Activated CD8-positive, alpha-beta T cell treated with anti-CD3 and anti-CD28 coated beads for 36 hours (primary cell): Measurements from ENCODE around the gene YEATS4. TPM values are rescaled to one million over a fixed set of nuclear protein-coding genes. Genes with fewer than 3 reads are reported as not detected.

Experiments
- ATAC-seq: fragments of 200-7000 bp; cut with Tn5 transposase; one replicate; pipeline ENCODE4 v1.10.0; 2021; ENCODE audit warnings: mild to moderate bottlenecking, moderate library complexity
- CTCF ChIA-PET: fragments of 350-600 bp; sonication (Branson Sonifier 250); formaldehyde crosslinking; loops from one replicate; lab custom pipeline; 2021; ENCODE audit warnings: antibody characterized with exemption; lab: Charles Lee
- POLR2A ChIA-PET: fragments of 350-600 bp; sonication (Branson Sonifier 250); formaldehyde crosslinking; loops from one replicate; lab custom pipeline; 2021; ENCODE audit warnings: antibody characterized with exemption; lab: Charles Lee
- DNase-seq: peaks from one replicate; pipeline ENCODE4 v3.0.0-alpha.2; 2020
- H3K27ac Mint-ChIP-seq: one replicate; pipeline ENCODE4 v1.8.0; 2021; ENCODE audit warnings: mild to moderate bottlenecking, mixed read lengths
- H3K27me3 Mint-ChIP-seq: one replicate; pipeline ENCODE4 v1.8.0; 2021; ENCODE audit warnings: mixed read lengths
- H3K36me3 Mint-ChIP-seq: one replicate; pipeline ENCODE4 v1.8.0; 2021; ENCODE audit warnings: low read depth, mixed read lengths
- H3K4me1 Mint-ChIP-seq: one replicate; pipeline ENCODE4 v1.8.0; 2021; ENCODE audit warnings: low read depth, mixed read lengths
- H3K4me3 Mint-ChIP-seq: one replicate; pipeline ENCODE4 v1.8.0; 2021; ENCODE audit warnings: mild to moderate bottlenecking, moderate library complexity, mixed read lengths
- H3K9me3 Mint-ChIP-seq: one replicate; pipeline ENCODE4 v1.8.0; 2021; ENCODE audit warnings: mixed read lengths
- intact Hi-C: fragments of 100-400 bp; cut with micrococcal nuclease; formaldehyde crosslinking; loops from one replicate; pipeline ENCODE4 v1.10.0; 2022
- total RNA-seq, 2 experiments: library from RNA; stranded (reverse); gene quantifications; one replicate each; pipeline ENCODE4 v1.2.3, GENCODE V29; 2021
- TF ChIP-seq, protein P1 (sequence below): fragments of 200-600 bp; IDR thresholded peaks from one replicate; pipeline ENCODE4 v1.8.0; 2022; ENCODE audit warnings: antibody characterized with exemption, mild to moderate bottlenecking

YEATS4 gene
- total RNA-seq, 2 experiments from 2014 or later, result 54.0 to 60.9 TPM

DNA sequence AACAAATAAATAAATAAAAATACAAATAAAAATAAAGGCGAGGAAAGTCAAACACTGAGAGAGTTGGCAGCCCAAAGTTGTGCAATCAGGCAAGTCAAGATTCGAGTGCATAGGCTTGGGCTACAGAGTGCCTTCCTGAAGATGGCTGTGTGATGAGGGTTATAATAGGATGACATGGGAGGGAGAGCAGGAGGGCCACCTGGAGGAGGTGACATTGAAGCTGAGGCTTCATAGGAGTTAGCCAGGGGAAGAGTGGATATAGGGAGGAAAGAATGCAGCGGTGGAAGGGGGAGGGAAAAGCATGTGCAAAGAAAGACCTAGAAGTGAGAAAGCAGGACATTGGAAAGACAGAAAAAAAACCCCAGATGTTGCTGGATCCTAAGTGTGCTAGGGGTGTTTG, 53.1 kb downstream of the YEATS4 start:
- TF ChIP-seq, protein P1, sequence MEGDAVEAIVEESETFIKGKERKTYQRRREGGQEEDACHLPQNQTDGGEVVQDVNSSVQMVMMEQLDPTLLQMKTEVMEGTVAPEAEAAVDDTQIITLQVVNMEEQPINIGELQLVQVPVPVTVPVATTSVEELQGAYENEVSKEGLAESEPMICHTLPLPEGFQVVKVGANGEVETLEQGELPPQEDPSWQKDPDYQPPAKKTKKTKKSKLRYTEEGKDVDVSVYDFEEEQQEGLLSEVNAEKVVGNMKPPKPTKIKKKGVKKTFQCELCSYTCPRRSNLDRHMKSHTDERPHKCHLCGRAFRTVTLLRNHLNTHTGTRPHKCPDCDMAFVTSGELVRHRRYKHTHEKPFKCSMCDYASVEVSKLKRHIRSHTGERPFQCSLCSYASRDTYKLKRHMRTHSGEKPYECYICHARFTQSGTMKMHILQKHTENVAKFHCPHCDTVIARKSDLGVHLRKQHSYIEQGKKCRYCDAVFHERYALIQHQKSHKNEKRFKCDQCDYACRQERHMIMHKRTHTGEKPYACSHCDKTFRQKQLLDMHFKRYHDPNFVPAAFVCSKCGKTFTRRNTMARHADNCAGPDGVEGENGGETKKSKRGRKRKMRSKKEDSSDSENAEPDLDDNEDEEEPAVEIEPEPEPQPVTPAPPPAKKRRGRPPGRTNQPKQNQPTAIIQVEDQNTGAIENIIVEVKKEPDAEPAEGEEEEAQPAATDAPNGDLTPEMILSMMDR, result no peak
- intact Hi-C loops, result no loop called here
- H3K4me3 Mint-ChIP-seq, result no peak overlapping the region
- no peaks in the 10 kb centered on the region for H3K9me3 Mint-ChIP-seq
- no peak for ATAC-seq
- no peak overlapping the region for H3K27ac Mint-ChIP-seq
- POLR2A ChIA-PET, result no interaction called here
- H3K4me1 Mint-ChIP-seq, result no peaks in the 10 kb centered on the region
- no peak for DNase-seq
- peaks cover 17% of the 10 kb centered on the region for H3K36me3 Mint-ChIP-seq
- CTCF ChIA-PET, result no interaction called here
- no peaks in the 10 kb centered on the region for H3K27me3 Mint-ChIP-seq

DNA sequence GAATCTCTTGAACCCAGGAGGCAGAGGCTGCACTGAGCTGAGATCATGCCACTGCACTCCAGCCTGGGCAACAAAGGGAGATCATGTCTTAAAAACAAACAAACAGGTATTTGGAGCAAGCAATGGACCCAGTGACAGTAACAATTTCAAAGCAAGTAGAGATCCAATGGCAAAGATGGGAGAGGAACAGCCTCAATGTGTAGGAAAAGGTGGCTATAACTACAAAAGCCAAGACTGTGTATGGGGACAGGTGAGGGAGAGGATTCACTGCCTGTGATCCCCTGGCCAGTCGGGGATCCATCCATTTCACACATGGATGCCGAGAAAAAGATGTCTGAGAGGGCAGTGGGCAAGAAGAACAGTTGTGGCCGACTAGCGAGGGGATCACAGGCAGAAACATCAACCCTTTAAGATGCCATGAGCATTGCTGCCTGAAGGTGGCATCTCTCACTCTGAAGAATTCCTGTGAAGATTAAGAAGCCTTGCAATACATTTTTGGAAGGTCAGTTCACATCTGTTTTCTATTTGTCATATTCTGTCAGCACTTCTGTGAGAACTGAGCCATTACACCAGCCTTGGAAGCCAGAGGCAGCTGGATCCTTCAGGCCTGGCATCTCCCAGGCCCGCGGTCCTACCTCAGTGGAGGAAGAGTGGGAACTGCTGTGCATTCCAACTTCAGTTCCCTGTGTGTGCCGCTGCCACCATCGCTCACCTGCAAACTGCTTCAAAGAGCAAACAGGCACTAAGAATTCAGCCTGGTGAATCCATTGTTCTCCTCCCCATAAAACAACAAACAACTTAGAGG, 56.1 kb downstream of the YEATS4 start:
- no peak for ATAC-seq
- Mint-ChIP-seq H3K9me3 (no peaks in the 10 kb centered on the region), H3K36me3 (peaks cover 3% of the 10 kb centered on the region), H3K4me1 (no peaks in the 10 kb centered on the region), H3K4me3 (no peak overlapping the region), H3K27ac (no peak overlapping the region), H3K27me3 (no peaks in the 10 kb centered on the region)
- TF ChIP-seq, protein P1, result peak; percentile 49
- ChIA-PET POLR2A (no interaction called here), CTCF (no interaction called here)
- intact Hi-C loops, result no loop called here
- DNase-seq, result peak; percentile 29

DNA sequence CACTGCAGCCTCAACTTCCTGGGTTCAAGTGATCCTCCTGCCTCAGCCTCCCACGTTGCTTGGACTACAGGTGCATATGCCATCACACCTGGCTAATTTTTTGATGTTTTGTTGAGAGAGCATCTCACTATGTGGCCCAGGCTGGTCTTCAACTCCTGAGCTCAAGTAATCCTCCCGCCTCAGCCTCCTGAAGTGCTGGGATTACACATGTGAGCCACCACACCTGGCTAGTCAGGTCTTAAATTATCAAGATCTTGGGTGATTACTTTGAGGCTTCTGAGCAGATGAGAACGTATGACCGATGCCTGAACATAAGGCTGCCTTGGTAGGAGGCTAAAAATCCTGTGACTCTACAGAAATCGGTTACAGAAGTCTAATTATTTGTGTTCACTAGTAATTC, 57.7 kb downstream of the YEATS4 start:
- Mint-ChIP-seq H3K27ac (no peak overlapping the region), H3K9me3 (no peaks in the 10 kb centered on the region), H3K36me3 (no peaks in the 10 kb centered on the region), H3K4me3 (no peak overlapping the region), H3K27me3 (no peaks in the 10 kb centered on the region), H3K4me1 (no peaks in the 10 kb centered on the region)
- intact Hi-C loops, result no loop called here
- ChIA-PET POLR2A (no interaction called here), CTCF (interaction anchor here (1.3 kb wide), 1 partner anchor 159 kb away, joined by 3 read pairs; no protein-coding TSS in a partner anchor)
- no peak for DNase-seq
- TF ChIP-seq, protein P1, result no peak
- ATAC-seq, result no peak

DNA sequence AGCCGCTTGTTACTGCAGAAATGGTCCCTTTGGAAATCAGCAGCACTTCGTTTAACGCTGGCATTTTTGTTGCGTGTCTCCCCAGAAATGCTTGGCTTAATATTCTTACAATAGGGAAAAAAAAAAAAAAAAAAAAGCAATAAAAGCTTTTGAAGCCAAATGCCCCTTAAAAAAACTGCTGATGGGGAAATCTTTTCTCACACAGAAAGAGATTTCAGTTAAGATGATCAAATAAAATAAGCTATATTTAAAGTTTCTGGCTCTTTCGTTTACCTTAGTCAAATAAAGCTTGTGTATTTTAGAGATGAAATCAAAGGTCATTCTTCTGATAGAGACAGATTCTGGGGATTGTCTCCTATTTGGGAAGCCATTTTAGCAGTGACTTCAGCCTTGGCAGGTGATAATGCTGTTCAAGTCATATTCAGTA, 58.2 kb downstream of the YEATS4 start:
- ChIA-PET CTCF (interaction anchor here (0.7 to 1.3 kb wide), 2 partner anchors 158 to 168 kb away, joined by 3 read pairs; no protein-coding TSS in a partner anchor), POLR2A (no interaction called here)
- Mint-ChIP-seq H3K9me3 (no peaks in the 10 kb centered on the region), H3K36me3 (no peaks in the 10 kb centered on the region), H3K27me3 (no peaks in the 10 kb centered on the region), H3K4me1 (no peaks in the 10 kb centered on the region), H3K4me3 (no peak overlapping the region), H3K27ac (no peak overlapping the region)
- DNase-seq (no peak), ATAC-seq (no peak)
- TF ChIP-seq, protein P1, result no peak
- intact Hi-C loops, result no loop called here

DNA sequence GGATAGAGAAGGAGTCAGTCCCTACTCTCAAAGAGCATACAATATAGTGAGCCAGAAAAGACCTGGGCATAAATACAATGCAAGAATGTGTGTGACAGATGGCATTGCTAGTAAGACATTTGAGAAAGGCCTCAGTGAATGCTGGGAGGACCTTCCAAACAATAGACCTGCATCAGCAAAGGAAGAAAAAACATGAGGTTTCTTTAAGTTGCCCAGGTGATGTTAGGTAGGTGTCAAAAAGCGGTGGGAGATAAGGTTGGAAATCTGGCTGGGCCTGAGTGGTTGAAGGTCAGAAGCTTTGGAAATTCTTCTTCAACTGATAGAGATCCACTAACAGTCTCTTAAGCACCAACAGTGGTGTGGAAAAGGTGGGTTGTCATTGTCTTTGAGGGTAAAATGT, 60.2 kb downstream of the YEATS4 start:
- no peaks in the 10 kb centered on the region for H3K4me1 Mint-ChIP-seq
- ChIA-PET CTCF (no interaction called here), POLR2A (no interaction called here)
- no peaks in the 10 kb centered on the region for H3K36me3 Mint-ChIP-seq
- DNase-seq, result no peak
- H3K27me3 Mint-ChIP-seq, result no peaks in the 10 kb centered on the region
- intact Hi-C loops, result no loop called here
- H3K4me3 Mint-ChIP-seq, result no peak overlapping the region
- H3K9me3 Mint-ChIP-seq, result no peaks in the 10 kb centered on the region
- H3K27ac Mint-ChIP-seq, result no peak overlapping the region
- TF ChIP-seq, protein P1, result no peak
- ATAC-seq, result no peak
